Nephron progenitor cell (in vitro differentiated cells): ENCODE results near the gene CLEC11A.

ENCODE experiments used
- DNase-seq: peaks from one replicate; pipeline ENCODE4 v3.0.0; 2021
- H3K27ac Mint-ChIP-seq: 2 replicates; pipeline ENCODE4 v1.8.0; 2021; ENCODE audit warnings: mild to moderate bottlenecking, moderate library complexity, mixed read lengths
- H3K27me3 Mint-ChIP-seq: 2 replicates; pipeline ENCODE4 v1.8.0; 2021; ENCODE audit warnings: mild to moderate bottlenecking, low read depth, mixed read lengths; ENCODE audit not compliant: poor library complexity
- H3K36me3 Mint-ChIP-seq: 2 replicates; pipeline ENCODE4 v1.8.0; 2021; ENCODE audit warnings: low read depth, mixed read lengths
- H3K4me1 Mint-ChIP-seq: 2 replicates; pipeline ENCODE4 v1.8.0; 2021; ENCODE audit warnings: mixed read lengths
- H3K4me3 Mint-ChIP-seq: 2 replicates; pipeline ENCODE4 v1.8.0; 2021; ENCODE audit warnings: mild to moderate bottlenecking, moderate library complexity, mixed read lengths
- H3K9me3 Mint-ChIP-seq: 2 replicates; pipeline ENCODE4 v1.8.0; 2021; ENCODE audit warnings: mild to moderate bottlenecking, moderate library complexity, mixed read lengths
- TF ChIP-seq, protein P1 (sequence below): fragments of 200-600 bp; sonication (generic); IDR thresholded peaks from 2 replicates; pipeline ENCODE4 v1.5.0; 2021; ENCODE audit warnings: antibody characterized with exemption

CLEC11A gene, protein sequence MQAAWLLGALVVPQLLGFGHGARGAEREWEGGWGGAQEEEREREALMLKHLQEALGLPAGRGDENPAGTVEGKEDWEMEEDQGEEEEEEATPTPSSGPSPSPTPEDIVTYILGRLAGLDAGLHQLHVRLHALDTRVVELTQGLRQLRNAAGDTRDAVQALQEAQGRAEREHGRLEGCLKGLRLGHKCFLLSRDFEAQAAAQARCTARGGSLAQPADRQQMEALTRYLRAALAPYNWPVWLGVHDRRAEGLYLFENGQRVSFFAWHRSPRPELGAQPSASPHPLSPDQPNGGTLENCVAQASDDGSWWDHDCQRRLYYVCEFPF

DNA sequence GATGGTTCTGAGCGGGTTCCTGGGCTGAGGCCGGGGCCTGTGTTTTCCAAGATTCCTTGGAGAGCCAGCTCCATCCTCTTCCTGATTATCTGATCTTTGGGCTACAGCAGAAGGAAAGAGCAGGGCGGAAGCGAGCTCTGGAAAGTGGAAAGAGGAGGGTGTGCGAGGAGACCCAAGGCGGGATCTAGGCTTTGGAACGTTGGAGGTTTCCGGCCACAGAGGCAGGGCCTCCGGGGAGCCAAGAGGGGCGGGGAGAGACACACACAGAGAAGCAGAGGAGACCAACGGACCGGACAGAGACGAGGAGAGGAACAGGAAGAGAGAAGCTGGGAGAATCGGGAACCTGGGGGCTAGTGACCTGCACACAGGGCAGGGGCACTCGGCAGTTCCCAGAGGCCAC lies at the start of gene CLEC11A:
TSS of gene CLEC11A (plus strand) at position 296 of the 400 bp plus-strand sequence. CDS start 162 bp downstream, outside the sequence.
- Mint-ChIP-seq H3K4me1 (peaks cover 65% of the 10 kb centered on the region), H3K27ac (peak within 1 kb of the TSS; percentile 82), H3K27me3 (peaks cover 4% of the 10 kb centered on the region), H3K36me3 (no peaks in the 10 kb centered on the region), H3K9me3 (no peaks in the 10 kb centered on the region), H3K4me3 (peak within 1 kb of the TSS; percentile 95)
- TF ChIP-seq, protein P1, sequence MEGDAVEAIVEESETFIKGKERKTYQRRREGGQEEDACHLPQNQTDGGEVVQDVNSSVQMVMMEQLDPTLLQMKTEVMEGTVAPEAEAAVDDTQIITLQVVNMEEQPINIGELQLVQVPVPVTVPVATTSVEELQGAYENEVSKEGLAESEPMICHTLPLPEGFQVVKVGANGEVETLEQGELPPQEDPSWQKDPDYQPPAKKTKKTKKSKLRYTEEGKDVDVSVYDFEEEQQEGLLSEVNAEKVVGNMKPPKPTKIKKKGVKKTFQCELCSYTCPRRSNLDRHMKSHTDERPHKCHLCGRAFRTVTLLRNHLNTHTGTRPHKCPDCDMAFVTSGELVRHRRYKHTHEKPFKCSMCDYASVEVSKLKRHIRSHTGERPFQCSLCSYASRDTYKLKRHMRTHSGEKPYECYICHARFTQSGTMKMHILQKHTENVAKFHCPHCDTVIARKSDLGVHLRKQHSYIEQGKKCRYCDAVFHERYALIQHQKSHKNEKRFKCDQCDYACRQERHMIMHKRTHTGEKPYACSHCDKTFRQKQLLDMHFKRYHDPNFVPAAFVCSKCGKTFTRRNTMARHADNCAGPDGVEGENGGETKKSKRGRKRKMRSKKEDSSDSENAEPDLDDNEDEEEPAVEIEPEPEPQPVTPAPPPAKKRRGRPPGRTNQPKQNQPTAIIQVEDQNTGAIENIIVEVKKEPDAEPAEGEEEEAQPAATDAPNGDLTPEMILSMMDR: no peak
- peak; percentile 40 for DNase-seq

DNA sequence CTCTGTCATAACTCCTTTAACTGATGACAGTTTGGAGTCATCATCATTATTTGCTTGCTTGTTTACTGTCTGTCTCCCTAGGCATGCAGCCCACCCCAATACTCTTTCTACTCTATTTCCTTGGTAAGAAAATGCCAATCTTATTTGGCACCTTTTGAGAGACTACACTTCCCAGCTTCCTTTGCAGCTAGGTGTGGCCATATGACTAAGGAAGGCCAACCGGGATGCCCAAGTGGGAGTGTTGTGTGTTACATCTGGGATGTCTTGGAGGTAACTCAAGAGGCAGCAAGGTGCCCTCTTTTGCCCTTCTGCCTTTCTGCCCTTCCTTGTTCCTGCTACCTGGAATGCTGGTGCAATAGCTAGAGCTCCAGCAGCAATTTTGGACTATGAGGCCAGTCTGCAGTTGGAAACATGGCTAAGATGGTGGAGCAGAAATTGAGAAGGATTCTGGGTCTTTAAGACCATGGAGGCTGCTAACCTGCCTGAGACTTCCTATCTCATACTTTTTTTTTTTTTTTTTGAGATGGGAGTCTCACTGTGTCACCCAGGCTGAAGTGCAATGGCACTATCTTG lies 46.5 kb upstream of the CLEC11A start:
- Mint-ChIP-seq H3K27ac (no peak overlapping the region), H3K4me3 (no peak overlapping the region), H3K27me3 (peaks cover 85% of the 10 kb centered on the region), H3K9me3 (peaks cover 4% of the 10 kb centered on the region), H3K4me1 (peaks cover 12% of the 10 kb centered on the region), H3K36me3 (peaks cover 31% of the 10 kb centered on the region)
- no peak for DNase-seq
- TF ChIP-seq, protein P1: no peak

DNA sequence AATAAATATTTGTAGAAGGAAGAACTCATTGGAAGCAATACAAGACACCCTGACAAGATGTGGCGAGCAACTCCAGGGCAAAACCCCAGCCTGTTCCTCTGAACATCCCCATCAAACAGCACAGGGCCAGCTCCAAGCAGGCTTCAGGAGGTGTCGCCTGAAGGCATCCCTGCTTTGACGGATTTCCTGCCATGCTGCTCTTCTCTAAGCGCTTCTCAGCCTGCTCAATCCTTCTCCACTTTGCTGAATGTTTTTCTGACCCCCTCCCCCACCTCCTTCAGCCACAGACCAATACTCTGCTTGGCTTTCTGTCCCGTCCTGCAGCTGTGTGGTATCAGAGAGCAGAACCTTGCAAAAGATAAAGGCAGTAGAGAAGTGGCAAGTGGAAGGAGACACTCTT lies 45.5 kb upstream of the CLEC11A start:
- H3K4me1 Mint-ChIP-seq: peaks cover 12% of the 10 kb centered on the region
- H3K4me3 Mint-ChIP-seq: no peak overlapping the region
- H3K27ac Mint-ChIP-seq: no peak overlapping the region
- no peak for DNase-seq
- H3K36me3 Mint-ChIP-seq: peaks cover 33% of the 10 kb centered on the region
- peaks cover 85% of the 10 kb centered on the region for H3K27me3 Mint-ChIP-seq
- H3K9me3 Mint-ChIP-seq: peaks cover 4% of the 10 kb centered on the region
- TF ChIP-seq, protein P1: no peak

DNA sequence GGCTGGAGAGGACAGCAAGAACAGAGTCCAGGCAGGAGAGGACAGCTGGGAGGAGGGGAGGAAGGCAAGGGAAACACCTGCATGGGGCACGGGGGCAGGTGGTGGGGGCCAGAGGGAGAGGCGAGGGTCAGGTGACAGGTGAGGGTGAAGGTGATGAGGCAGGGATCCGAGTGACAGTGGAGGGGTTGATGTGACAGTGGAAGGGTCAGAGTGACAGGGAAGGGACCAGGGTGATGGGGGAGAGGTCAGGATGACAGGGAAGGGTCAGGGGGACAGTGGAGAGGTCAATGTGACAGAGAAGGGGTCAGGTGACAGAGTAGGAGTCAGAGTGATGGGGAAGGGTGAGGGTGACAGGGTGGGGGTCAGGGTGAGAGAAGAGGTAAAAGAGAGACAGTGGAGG lies 44.8 kb upstream of the CLEC11A start:
- TF ChIP-seq, protein P1: no peak
- H3K9me3 Mint-ChIP-seq: peaks cover 4% of the 10 kb centered on the region
- peaks cover 85% of the 10 kb centered on the region for H3K27me3 Mint-ChIP-seq
- H3K27ac Mint-ChIP-seq: no peak overlapping the region
- H3K4me1 Mint-ChIP-seq: peaks cover 10% of the 10 kb centered on the region
- H3K4me3 Mint-ChIP-seq: no peak overlapping the region
- H3K36me3 Mint-ChIP-seq: peaks cover 35% of the 10 kb centered on the region
- DNase-seq: no peak

DNA sequence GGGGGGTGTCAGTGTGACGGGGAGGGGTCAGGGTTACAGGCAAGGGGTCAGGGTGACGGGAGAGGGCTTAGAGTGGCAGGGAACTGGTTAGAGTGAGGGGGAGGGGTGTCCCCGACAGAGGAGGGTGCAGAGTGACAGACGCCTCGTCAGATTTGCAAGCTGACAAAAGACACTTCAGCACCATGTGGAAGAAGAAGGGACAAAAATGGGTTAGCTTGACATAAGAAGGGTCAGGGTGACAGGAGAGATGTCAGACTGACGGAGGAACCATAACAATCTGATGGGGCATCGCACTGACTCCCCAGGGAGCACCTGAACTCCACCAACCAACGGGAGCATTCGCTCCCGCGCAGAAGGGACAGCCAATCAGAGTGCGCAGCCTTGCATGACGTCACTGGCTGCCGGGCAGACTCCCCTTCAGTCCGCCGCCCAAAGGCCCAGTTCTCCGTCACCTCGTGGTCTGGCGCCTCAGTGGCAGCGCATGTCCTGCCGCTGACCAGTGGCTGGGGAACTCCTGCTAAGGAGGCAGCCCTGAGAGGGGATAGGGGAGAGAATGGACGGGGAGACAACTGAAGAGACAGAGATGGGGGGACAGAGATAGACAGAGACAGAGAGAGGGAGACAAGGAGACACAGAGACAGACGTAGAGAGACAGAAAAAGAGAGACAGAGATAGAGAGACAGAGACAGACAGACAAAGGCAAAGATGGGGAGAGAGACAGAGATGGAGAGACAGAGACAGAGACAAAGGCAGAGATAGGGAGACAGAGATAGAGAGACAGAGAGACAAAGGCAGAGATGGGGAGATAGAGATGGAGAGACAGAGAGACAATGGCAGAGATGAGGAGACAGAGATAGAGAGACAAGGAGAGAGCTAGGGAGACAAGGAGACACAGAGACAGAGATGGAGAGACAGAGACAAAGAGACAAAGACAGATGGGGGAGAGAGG lies 43.7 kb upstream of the CLEC11A start:
- peaks cover 85% of the 10 kb centered on the region for H3K27me3 Mint-ChIP-seq
- no peak overlapping the region for H3K4me3 Mint-ChIP-seq
- no peak overlapping the region for H3K27ac Mint-ChIP-seq
- peak; percentile 84 for DNase-seq
- peaks cover 1% of the 10 kb centered on the region for H3K4me1 Mint-ChIP-seq
- H3K36me3 Mint-ChIP-seq: peaks cover 46% of the 10 kb centered on the region
- TF ChIP-seq, protein P1: no peak
- peaks cover 4% of the 10 kb centered on the region for H3K9me3 Mint-ChIP-seq
